Suppressor macrophage treated with lipopolysaccharide for 4 hours (primary cell): ENCODE results near the gene WBP2NL.
"Not testable (repeated sequence)": the region's sequence is repeated elsewhere in the genome, so short reads cannot be mapped to it uniquely, and the experiment has no call there.

Experiments
- DNase-seq: peaks from one replicate; pipeline ENCODE4 v3.0.0-alpha.2; 2020

WBP2NL gene

GRCh38 chr22:42035256-42035655 is 36.7 kb downstream of the WBP2NL start:
- DNase-seq = no peak

GRCh38 chr22:42039271-42039670 is 40.7 kb downstream of the WBP2NL start:
- DNase-seq = no peak

GRCh38 chr22:42041784-42042183 is 43.2 kb downstream of the WBP2NL start:
- DNase-seq = no peak

GRCh38 chr22:42050641-42051180 is 52.1 kb downstream of the WBP2NL start:
- DNase-seq = no peak

GRCh38 chr22:42052765-42053164 is 54.2 kb downstream of the WBP2NL start:
- no peak for DNase-seq

- DNase-seq = no peak
These were observed 58.3 kb downstream of the WBP2NL start for GRCh38 chr22:42056757-42057511.

- no peak for DNase-seq
These were observed 61.9 kb downstream of the WBP2NL start for GRCh38 chr22:42060489-42060888.

- no peak for DNase-seq
These were observed 62.5 kb downstream of the WBP2NL start for GRCh38 chr22:42061041-42061440.

GRCh38 chr22:42062506-42063170 is 64.0 kb downstream of the WBP2NL start:
- DNase-seq = no peak

GRCh38 chr22:42064629-42065028 is 66.0 kb downstream of the WBP2NL start:
- DNase-seq = no peak

- DNase-seq = no peak
These were observed 67.0 kb downstream of the WBP2NL start for GRCh38 chr22:42065438-42066125.

GRCh38 chr22:42066126-42066761 is 67.7 kb downstream of the WBP2NL start:
- DNase-seq = no peak

GRCh38 chr22:42066937-42067336 is 68.3 kb downstream of the WBP2NL start:
- no peak for DNase-seq

- DNase-seq = no peak
These were observed 69.2 kb downstream of the WBP2NL start for GRCh38 chr22:42067671-42068251.

- DNase-seq = no peak
These were observed 69.7 kb downstream of the WBP2NL start for GRCh38 chr22:42068291-42068690.

- DNase-seq = peak; percentile 75
These were observed 71.4 kb downstream of the WBP2NL start for GRCh38 chr22:42069801-42070516.

GRCh38 chr22:42070517-42071422 is 72.2 kb downstream of the WBP2NL start, which contains the start of gene NAGA:
NAGA (minus strand) TSS chr22:42070812; CDS start chr22:42070297, 515 bp downstream.
- peak; percentile 96 for DNase-seq

GRCh38 chr22:42071508-42071907 is 72.9 kb downstream of the WBP2NL start:
- DNase-seq = not testable (repeated sequence)

GRCh38 chr22:42072606-42073330 is 74.2 kb downstream of the WBP2NL start:
- DNase-seq = no peak

GRCh38 chr22:42073621-42074041 is 75.0 kb downstream of the WBP2NL start:
- DNase-seq = no peak
